K562 (cell line): Measurements from ENCODE around the gene TMEM184A. TPM values are rescaled to one million over a fixed set of nuclear protein-coding genes. Genes with fewer than 3 reads are reported as not detected.
"Not testable (repeated sequence)": the region's sequence is repeated elsewhere in the genome, so short reads cannot be mapped to it uniquely, and the experiment has no call there.

Experiments used
- ATAC-seq: fragments of 200-7000 bp; cut with Tn5 transposase; 3 replicates; pipeline ENCODE4 v1.9.1; 2020; ENCODE audit warnings: moderate library complexity
- BruUV-seq: library from RNA; stranded (reverse); fragments of 400-500 nt; replicated peaks from 2 replicates; lab custom pipeline; 2021; lab: Mats Ljungman, UMichigan
- CTCF ChIA-PET: fragments of 300-600 bp; formaldehyde crosslinking; extraction: SDS; loops from one replicate; lab custom pipeline; 2021; ENCODE audit warnings: low intra/inter-chr PET ratio; lab: Yijun Ruan, JAX
- POLR2A ChIA-PET: fragments of 300-600, 350-650 bp; sonication (Branson Sonifier 250); formaldehyde crosslinking; extraction: SDS; loops from one replicate; lab custom pipeline; 2021; ENCODE audit warnings: antibody characterized with exemption, inconsistent platforms; lab: Yijun Ruan, JAX
- DNase-seq, 4 experiments: peaks; one replicate each; pipeline versions ENCODE4 v3.0.0 to v3.0.0-alpha.2; 2011 to 2018; ENCODE audit warnings: low spot score in 3 of 4, mixed read lengths in 3 of 4; ENCODE audit errors: extremely low read depth in 1 of 4
- FAIRE-seq: peaks from 2 replicates; lab custom pipeline; 2011; peaks lifted over from hg19 to GRCh38; lab: Jason Lieb, UNC
- H2AFZ ChIP-seq: 2 replicates; pipeline ENCODE4 v1.6.0; 2011; ENCODE audit warnings: low read depth, low read length, control low read depth, inconsistent platforms
- H3K27ac ChIP-seq: fragments of 200-600 bp; 3 replicates; pipeline ENCODE4 v1.8.0; 2011; ENCODE audit warnings: low read depth, mild to moderate bottlenecking, control low read depth, inconsistent platforms, low read length, moderate library complexity, mixed read lengths; ENCODE audit errors: extremely low read depth
- H3K27me3 ChIP-seq, 2 experiments: fragments of 300-600 bp in 1 of 2; 2 replicates in 1 of 2; 3 replicates in 1 of 2; pipeline versions ENCODE4 v1.6.0 to v1.8.0; 2011; ENCODE audit warnings: inconsistent platforms in 2 of 2, low read length in 2 of 2, mild to moderate bottlenecking in 1 of 2, mixed read lengths in 1 of 2, moderate library complexity in 1 of 2; ENCODE audit not compliant: control insufficient read depth in 2 of 2, insufficient read depth in 2 of 2
- H3K36me3 ChIP-seq: fragments of 300-600 bp; 3 replicates; pipeline ENCODE4 v1.8.0; 2011; ENCODE audit warnings: mild to moderate bottlenecking, low read length, inconsistent platforms; ENCODE audit not compliant: control insufficient read depth, insufficient read depth
- H3K4me1 ChIP-seq, 2 experiments: fragments of 200-600 bp in 1 of 2; replicated peaks in 1 of 2; 2 replicates in 1 of 2; 3 replicates in 1 of 2; pipeline versions ENCODE4 v1.5.1 to v1.8.0; 2011; ENCODE audit warnings: inconsistent platforms in 2 of 2, low read length in 2 of 2, mild to moderate bottlenecking in 1 of 2, mixed read lengths in 1 of 2, moderate library complexity in 1 of 2; ENCODE audit not compliant: control insufficient read depth in 2 of 2, insufficient read depth in 2 of 2
- H3K4me2 ChIP-seq: 2 replicates; pipeline ENCODE4 v1.6.1; 2011; ENCODE audit warnings: low read length, control low read depth, inconsistent platforms, mixed read lengths; ENCODE audit not compliant: insufficient read depth
- H3K4me3 ChIP-seq: fragments of 200-600 bp; sonication (generic), shearing (Covaris generic); 2 replicates; pipeline ENCODE4 v1.5.1; 2016; ENCODE audit warnings: control low read depth, inconsistent platforms
- H3K79me2 ChIP-seq: fragments of 200-600 bp; 3 replicates; pipeline ENCODE4 v1.8.0; 2011; ENCODE audit warnings: low read length, inconsistent platforms; ENCODE audit not compliant: control insufficient read depth, insufficient read depth
- H3K9ac ChIP-seq, 2 experiments: 2 replicates each; pipeline versions ENCODE4 v1.6.0 to v1.6.1; 2011; ENCODE audit warnings: low read depth in 2 of 2, low read length in 2 of 2, control low read depth in 1 of 2, inconsistent platforms in 1 of 2, mild to moderate bottlenecking in 1 of 2, mixed read lengths in 1 of 2; ENCODE audit not compliant: insufficient read depth in 1 of 2
- H3K9me1 ChIP-seq: one replicate; pipeline ENCODE4 v1.6.0; 2011; ENCODE audit warnings: inconsistent platforms, mild to moderate bottlenecking, low read length, moderate library complexity; ENCODE audit not compliant: control insufficient read depth, insufficient read depth
- H3K9me3 ChIP-seq: replicated peaks from 2 replicates; pipeline ENCODE4 v1.5.1; 2011; ENCODE audit warnings: low read depth, low read length, inconsistent platforms; ENCODE audit not compliant: control insufficient read depth, insufficient read depth
- H4K20me1 ChIP-seq: replicated peaks from 2 replicates; pipeline ENCODE4 v1.6.1; 2011; ENCODE audit warnings: low read length, inconsistent platforms, mixed read lengths; ENCODE audit not compliant: control insufficient read depth, insufficient read depth
- BCOR ChIP-seq: fragments of 450-650 bp; IDR thresholded peaks from 2 replicates; pipeline ENCODE4 v1.6.1; 2016
- C11orf30 ChIP-seq: fragments of 450-650 bp; IDR thresholded peaks from 2 replicates; pipeline ENCODE4 v1.6.1; 2016; ENCODE audit warnings: low read depth, mild to moderate bottlenecking
- CREBBP ChIP-seq: IDR thresholded peaks from one replicate; pipeline ENCODE4 v1.6.1; 2012; ENCODE audit warnings: low read depth, mild to moderate bottlenecking, control low read depth, inconsistent platforms, low read length
- ESRRA ChIP-seq: fragments of 450-650 bp; IDR thresholded peaks from 2 replicates; pipeline ENCODE4 v1.6.1; 2014; ENCODE audit warnings: low read depth, mild to moderate bottlenecking, moderate library complexity, borderline replicate concordance
- KDM1A ChIP-seq, 2 experiments: fragments of 450-650 bp; IDR thresholded peaks; 2 replicates each; pipeline ENCODE4 v1.6.1; 2016; ENCODE audit warnings: mild to moderate bottlenecking in 2 of 2
- NFRKB ChIP-seq: fragments of 450-650 bp; IDR thresholded peaks from 2 replicates; pipeline ENCODE4 v1.6.1; 2016; ENCODE audit warnings: low read depth
- NR2C1 ChIP-seq, 2 experiments: fragments of 450-650 bp; IDR thresholded peaks; 2 replicates each; pipeline ENCODE4 v1.6.1; 2017; ENCODE audit warnings: mild to moderate bottlenecking in 2 of 2, antibody characterized with exemption in 1 of 2, inconsistent platforms in 1 of 2, missing compliant biosample characterization in 1 of 2, missing genetic modification characterization in 1 of 2
- PKNOX1 ChIP-seq: fragments of 450-650 bp; IDR thresholded peaks from 2 replicates; pipeline ENCODE4 v1.6.1; 2016
- TAF9B ChIP-seq: fragments of 450-650 bp; IDR thresholded peaks from 2 replicates; pipeline ENCODE4 v1.6.1; 2018; ENCODE audit warnings: mild to moderate bottlenecking; ENCODE audit not compliant: partially characterized antibody
- TSC22D4 ChIP-seq: fragments of 450-650 bp; IDR thresholded peaks from 2 replicates; pipeline ENCODE4 v1.6.1; 2016; ENCODE audit warnings: missing genetic modification characterization, missing biosample characterization, control low read depth
- ZNF121 ChIP-seq: sonication (generic); formaldehyde crosslinking; conservative IDR thresholded peaks from 2 replicates; pipeline ENCODE4 v1.8.0; 2022; ENCODE audit warnings: missing genetic modification reagents
- ZNF316 ChIP-seq: fragments of 450-650 bp; IDR thresholded peaks from 2 replicates; pipeline ENCODE4 v1.6.1; 2016
- ZNF655 ChIP-seq: fragments of 250-450 bp; sonication (Bioruptor Pico); IDR thresholded peaks from 2 replicates; pipeline ENCODE4 v1.5.0; 2021
- WGBS: fragments of 100-300 bp; shearing (Covaris generic); methylation state at CpG from one replicate; pipeline ENCODE4 v1.1.6; 2016; ENCODE audit warnings: low coverage, mixed read lengths; ENCODE audit not compliant: insufficient coverage; ENCODE audit errors: missing lambda C conversion rate; 5-methylcytosine and 5-hydroxymethylcytosine counted together
- in situ Hi-C: fragments of 300-500 bp; cut with MboI; formaldehyde crosslinking; loops from 4 replicates; pipeline ENCODE4 v1.15.0; 2018; ENCODE audit warnings: inconsistent platforms, mixed read lengths
- intact Hi-C: fragments of 100-400 bp; cut with micrococcal nuclease; formaldehyde crosslinking; loops from 2 replicates; pipeline ENCODE4 v1.14.2; 2022
- polyA plus RNA-seq, 8 experiments: library from polyadenylated mRNA; depleted of rRNA in 4 of 8; stranded (reverse) in 5 of 8; unstranded in 3 of 8; fragments of >200 nt; fragmentation: Nextera tagmentation in 2 of 8; fragmentation: Illumina TruSeq in 1 of 8; extraction: Ambion mirVana in 2 of 8; extraction: Trizol in 1 of 8; gene quantifications; 2 replicates each; pipeline versions ENCODE4 v1.2.1 to v1.2.3, GENCODE V29; 2011 to 2014; ENCODE audit warnings: inconsistent platforms in 1 of 8, missing spikeins in 1 of 8
- total RNA-seq, 7 experiments: library from RNA; depleted of rRNA in 6 of 7; stranded (reverse); fragments of >200 nt in 6 of 7; fragmentation: Illumina TruSeq in 2 of 7; extraction: Trizol in 2 of 7; gene quantifications; 2 replicates each; pipeline versions ENCODE4 v1.2.1 to v1.2.3, GENCODE V29; 2011 to 2021; ENCODE audit warnings: low replicate concordance in 1 of 7

Gene TMEM184A
- total and polyA plus RNA-seq, 9 of the 15 experiments (the other 6 are each of a cell fraction or from before 2014, with no cell fraction given) = 0.10 to 0.18 (median 0.11) TPM; not detected in 6

- 40% methylated on average over 17 of the region's 17 CpGs for WGBS
- H3K27ac ChIP-seq; H3K9me3 ChIP-seq; H2AFZ ChIP-seq; H3K79me2 ChIP-seq; H3K36me3 ChIP-seq; in situ Hi-C loops; H3K4me3 ChIP-seq; FAIRE-seq; BruUV-seq; ATAC-seq; DNase-seq; H3K9me1 ChIP-seq; H4K20me1 ChIP-seq; H3K4me2 ChIP-seq; CTCF ChIA-PET; intact Hi-C loops; TF ChIP-seq NR2C1 (tag; IDR thresholded peaks at IDR 0.05): not testable (repeated sequence)
- TF ChIP-seq ESRRA = peak; percentile 86
- TF ChIP-seq NR2C1 (IDR thresholded peaks at IDR 0.05) = peak; percentile 37; the same call in 1 of the 2 replicates
- POLR2A ChIA-PET = interaction anchor here (0.6 to 1.0 kb wide), 2 partner anchors 22 to 166 kb away, joined by 3 to 7 read pairs; no protein-coding TSS in a partner anchor
- Histone ChIP-seq H3K4me1 (peaks cover 8 to 35% of the 10 kb centered on the region in 2 experiments), H3K27me3 (peaks cover 0 to 19% of the 10 kb centered on the region in 2 experiments; a peak in 3 of 5 replicates), H3K9ac (peak overlapping the region in 1 of 2 experiments; percentile 32; a peak in 1 of 4 replicates)
Observed at GRCh38 chr7:1515509-1515967, 40.5 kb downstream of the TMEM184A start.

GRCh38 chr7:1514995-1515401 is 41.0 kb downstream of the TMEM184A start:
- in situ Hi-C loops = no loop called here
- peaks cover 0 to 19% of the 10 kb centered on the region in 2 experiments; a peak in 3 of 5 replicates for H3K27me3 ChIP-seq
- H3K9ac ChIP-seq = no peak overlapping the region; a peak in 1 of 4 replicates
- H4K20me1 ChIP-seq = no peaks in the 10 kb centered on the region
- H3K9me3 ChIP-seq = peaks cover 6% of the 10 kb centered on the region
- ChIA-PET CTCF (no interaction called here), POLR2A (interaction anchor here (0.6 to 1.0 kb wide), 3 partner anchors 21 to 210 kb away, joined by 3 to 7 read pairs (median 4); no protein-coding TSS in a partner anchor)
- FAIRE-seq = no peak
- intact Hi-C loops = no loop called here
- no TSS peak for BruUV-seq
- no peaks in the 10 kb centered on the region for H3K36me3 ChIP-seq
- H2AFZ ChIP-seq = no peak overlapping the region
- WGBS = 20% methylated on average over 2 of the region's 4 CpGs
- H3K4me1 ChIP-seq = peaks cover 8 to 40% of the 10 kb centered on the region in 2 experiments
- no peaks in the 10 kb centered on the region for H3K9me1 ChIP-seq
- H3K4me3 ChIP-seq = no peak overlapping the region
- H3K27ac ChIP-seq = no peak overlapping the region
- no peak overlapping the region for H3K4me2 ChIP-seq
- no peak for DNase-seq
- H3K79me2 ChIP-seq = no peaks in the 10 kb centered on the region
- ATAC-seq = no peak
- TF ChIP-seq C11orf30 = peak; percentile 71
- no peak for TF ChIP-seq TAF9B
- TF ChIP-seq TSC22D4 (tag) = no peak
- no peak for TF ChIP-seq ZNF655 (CRISPR knock-in tag)
- TF ChIP-seq KDM1A (IDR thresholded peaks at IDR 0.05) = no peak
- TF ChIP-seq ZNF316 = peak; percentile 85
- TF ChIP-seq BCOR = peak; percentile 42; the same call in 1 of the 2 replicates
- peak; percentile 66 for TF ChIP-seq PKNOX1
- TF ChIP-seq NFRKB = no peak
- TF ChIP-seq CREBBP = no peak
- TF ChIP-seq ZNF121 (CRISPR knock-in tag) = peak; percentile 89
